ENCODE results near the gene MICAL2.

DNA sequence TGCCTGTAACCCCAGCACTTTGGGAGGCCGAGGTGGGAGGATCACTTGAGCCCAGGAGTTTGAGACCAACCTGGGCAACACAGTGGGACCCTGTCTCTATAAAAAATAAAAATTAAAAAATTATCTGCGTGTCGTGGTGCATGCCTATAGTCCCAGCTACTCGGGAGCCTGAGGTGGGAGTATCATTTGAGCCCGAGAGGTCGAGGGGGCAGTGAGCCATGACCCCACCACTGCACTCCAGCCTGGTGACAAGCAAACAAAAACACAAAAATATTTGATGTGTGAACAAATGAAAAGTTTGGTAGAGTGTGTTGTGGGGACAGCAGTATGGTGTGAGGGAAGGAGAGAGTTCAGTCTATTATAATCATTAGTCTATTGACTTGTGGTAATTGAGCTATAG is 176.2 kb downstream of the MICAL2 start:
- no peak for TF ChIP-seq EZH2phosphoT487 (IDR thresholded peaks at IDR 0.05; ENCODE audit: low read depth)
- TF ChIP-seq, protein P1, sequence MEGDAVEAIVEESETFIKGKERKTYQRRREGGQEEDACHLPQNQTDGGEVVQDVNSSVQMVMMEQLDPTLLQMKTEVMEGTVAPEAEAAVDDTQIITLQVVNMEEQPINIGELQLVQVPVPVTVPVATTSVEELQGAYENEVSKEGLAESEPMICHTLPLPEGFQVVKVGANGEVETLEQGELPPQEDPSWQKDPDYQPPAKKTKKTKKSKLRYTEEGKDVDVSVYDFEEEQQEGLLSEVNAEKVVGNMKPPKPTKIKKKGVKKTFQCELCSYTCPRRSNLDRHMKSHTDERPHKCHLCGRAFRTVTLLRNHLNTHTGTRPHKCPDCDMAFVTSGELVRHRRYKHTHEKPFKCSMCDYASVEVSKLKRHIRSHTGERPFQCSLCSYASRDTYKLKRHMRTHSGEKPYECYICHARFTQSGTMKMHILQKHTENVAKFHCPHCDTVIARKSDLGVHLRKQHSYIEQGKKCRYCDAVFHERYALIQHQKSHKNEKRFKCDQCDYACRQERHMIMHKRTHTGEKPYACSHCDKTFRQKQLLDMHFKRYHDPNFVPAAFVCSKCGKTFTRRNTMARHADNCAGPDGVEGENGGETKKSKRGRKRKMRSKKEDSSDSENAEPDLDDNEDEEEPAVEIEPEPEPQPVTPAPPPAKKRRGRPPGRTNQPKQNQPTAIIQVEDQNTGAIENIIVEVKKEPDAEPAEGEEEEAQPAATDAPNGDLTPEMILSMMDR (IDR thresholded peaks at IDR 0.05; ENCODE audit: low read depth, low read length), result no peak
